Stimulated activated CD4-positive, alpha-beta T cell treated with anti-CD3 and anti-CD28 coated beads, TNF-alpha, amount 100 ng/mL, for 48 hours (primary cell): Measurements from ENCODE around the gene AGPAT3.

ENCODE experiments used
- DNase-seq, 3 donors: peaks; one replicate each; pipeline ENCODE4 v3.0.0-alpha.2; 2020; ENCODE audit warnings: low read depth in 3 of 3

Gene AGPAT3

GRCh38 chr21:43974791-43975468 is 109.9 kb downstream of the AGPAT3 start:
- no peak for DNase-seq

- peak; percentile 63 to 72 (median 70) for DNase-seq
Observed at GRCh38 chr21:43975469-43976098, 110.6 kb downstream of the AGPAT3 start.

- DNase-seq: no peak
Observed at GRCh38 chr21:43976661-43977060, 111.6 kb downstream of the AGPAT3 start.

- no peak for DNase-seq
Observed at GRCh38 chr21:43978060-43978459, 113.0 kb downstream of the AGPAT3 start.

GRCh38 chr21:43979654-43980053 is 114.6 kb downstream of the AGPAT3 start:
- DNase-seq: no peak

GRCh38 chr21:43981151-43981870 is 116.3 kb downstream of the AGPAT3 start:
- DNase-seq: no peak

GRCh38 chr21:43981871-43982210 is 116.8 kb downstream of the AGPAT3 start:
- DNase-seq: no peak

- no peak for DNase-seq
Observed at GRCh38 chr21:43982489-43983078, 117.6 kb downstream of the AGPAT3 start.

- DNase-seq: no peak
Observed at GRCh38 chr21:43983390-43983789, 118.4 kb downstream of the AGPAT3 start.

GRCh38 chr21:43983860-43984420 is 118.9 kb downstream of the AGPAT3 start:
- DNase-seq: no peak

- DNase-seq: no peak
Observed at GRCh38 chr21:43984905-43985689, 120.1 kb downstream of the AGPAT3 start.

- no peak for DNase-seq
Observed at GRCh38 chr21:43985690-43986251, 120.7 kb downstream of the AGPAT3 start.

GRCh38 chr21:43986544-43987451 is 121.8 kb downstream of the AGPAT3 start:
- no peak for DNase-seq

GRCh38 chr21:43987509-43987908 is 122.5 kb downstream of the AGPAT3 start:
- DNase-seq: no peak

- DNase-seq: no peak
Observed at GRCh38 chr21:43988016-43988415, 123.0 kb downstream of the AGPAT3 start.

- no peak for DNase-seq
Observed at GRCh38 chr21:43988506-43989230, 123.6 kb downstream of the AGPAT3 start.

- no peak for DNase-seq
Observed at GRCh38 chr21:43989401-43989800, 124.4 kb downstream of the AGPAT3 start.

GRCh38 chr21:43991447-43991991 is 126.5 kb downstream of the AGPAT3 start:
- DNase-seq: no peak

- no peak for DNase-seq
Observed at GRCh38 chr21:43992121-43992520, 127.1 kb downstream of the AGPAT3 start.
